Measurements from ENCODE around the gene RNF125.
"Not testable (repeated sequence)": the region's sequence is repeated elsewhere in the genome, so short reads cannot be mapped to it uniquely, and the experiment has no call there.

Gene RNF125

GRCh38 chr18:32025744-32026143 lies 7.1 kb downstream of the RNF125 start:
- no peak for DNase-seq (ENCODE audit: low read depth)

GRCh38 chr18:32026491-32027086 lies 8.0 kb downstream of the RNF125 start:
- no peak for DNase-seq (ENCODE audit: low read depth)

- DNase-seq (ENCODE audit: low read depth) = no peak
Measured at GRCh38 chr18:32029558-32029957, 10.9 kb downstream of the RNF125 start.

GRCh38 chr18:32032609-32033008 lies 14.0 kb downstream of the RNF125 start:
- DNase-seq (ENCODE audit: low read depth) = no peak

GRCh38 chr18:32036506-32037180 lies 18.0 kb downstream of the RNF125 start:
- no peak for DNase-seq (ENCODE audit: low read depth)

GRCh38 chr18:32037616-32038015 lies 19.0 kb downstream of the RNF125 start:
- DNase-seq (ENCODE audit: low read depth) = no peak

GRCh38 chr18:32040936-32041335 lies 22.3 kb downstream of the RNF125 start:
- DNase-seq (ENCODE audit: low read depth) = no peak

- no peak for DNase-seq (ENCODE audit: low read depth)
Measured at GRCh38 chr18:32042337-32042736, 23.7 kb downstream of the RNF125 start.

GRCh38 chr18:32048507-32049091 lies 30.0 kb downstream of the RNF125 start:
- DNase-seq (ENCODE audit: low read depth) = peak; percentile 75

GRCh38 chr18:32049393-32050171 lies 31.0 kb downstream of the RNF125 start:
- DNase-seq (ENCODE audit: low read depth) = no peak

GRCh38 chr18:32056613-32057358 lies 38.2 kb downstream of the RNF125 start:
- DNase-seq (ENCODE audit: low read depth) = no peak

GRCh38 chr18:32057624-32058165 lies 39.1 kb downstream of the RNF125 start:
- DNase-seq (ENCODE audit: low read depth) = no peak

GRCh38 chr18:32060026-32060425 lies 41.4 kb downstream of the RNF125 start:
- no peak for DNase-seq (ENCODE audit: low read depth)

- no peak for DNase-seq (ENCODE audit: low read depth)
Measured at GRCh38 chr18:32067375-32068167, 48.9 kb downstream of the RNF125 start.

GRCh38 chr18:32072321-32072720 lies 53.7 kb downstream of the RNF125 start:
- no peak for DNase-seq (ENCODE audit: low read depth)

- DNase-seq (ENCODE audit: low read depth) = no peak
Measured at GRCh38 chr18:32074206-32074605, 55.6 kb downstream of the RNF125 start.

- no peak for DNase-seq (ENCODE audit: low read depth)
Measured at GRCh38 chr18:32078845-32079244, 60.2 kb downstream of the RNF125 start.

GRCh38 chr18:32081881-32082280 lies 63.3 kb downstream of the RNF125 start:
- DNase-seq (ENCODE audit: low read depth) = no peak

GRCh38 chr18:32083781-32084180 lies 65.2 kb downstream of the RNF125 start:
- DNase-seq (ENCODE audit: low read depth) = no peak

GRCh38 chr18:32086881-32087280 lies 68.3 kb downstream of the RNF125 start:
- no peak for DNase-seq (ENCODE audit: low read depth)

GRCh38 chr18:32090831-32091230 lies 72.2 kb downstream of the RNF125 start:
- not testable (repeated sequence) for DNase-seq (ENCODE audit: low read depth)

Data from fibroblast of gingiva (primary cell).